Thyroid gland (tissue), 4 donors: ENCODE results near the gene MS4A6E. TPM values are rescaled to one million over a fixed set of nuclear protein-coding genes. Genes with fewer than 3 reads are reported as not detected.

Source experiments
- DNase-seq, 2 donors: peaks; one replicate each; pipeline ENCODE4 v3.0.0-alpha.2; 2019
- H3K27ac ChIP-seq, 3 donors: fragments of 200-600 bp; sonication (generic); 1 replicate in 2 of 3; 2 replicates in 1 of 3; pipeline ENCODE4 v1.5.1; 2016 to 2019; ENCODE audit warnings: mild to moderate bottlenecking in 1 of 3, moderate library complexity in 1 of 3
- H3K27me3 ChIP-seq: fragments of 200-600 bp; sonication (generic); one replicate; pipeline ENCODE4 v1.5.1; 2019
- H3K36me3 ChIP-seq, 2 donors: fragments of 200-600 bp; sonication (generic); one replicate each; pipeline ENCODE4 v1.5.1; 2016 to 2019
- H3K4me1 ChIP-seq, 2 donors: fragments of 200-600 bp; sonication (generic); one replicate each; pipeline ENCODE4 v1.5.1; 2017 to 2019
- H3K4me3 ChIP-seq, 3 donors: fragments of 200-600 bp; sonication (generic); replicated peaks in 1 of 3; 1 replicate in 2 of 3; 2 replicates in 1 of 3; pipeline ENCODE4 v1.5.1; 2016; ENCODE audit warnings: mild to moderate bottlenecking in 1 of 3
- H3K9me3 ChIP-seq: fragments of 200-600 bp; sonication (generic); one replicate; pipeline ENCODE4 v1.5.1; 2017
- CTCF ChIP-seq, 6 experiments: fragments of 200-600 bp in 3 of 6; fragments of 450-650 bp in 3 of 6; sonication (generic) in 3 of 6; IDR thresholded peaks; one replicate each; pipeline ENCODE4 v1.5.1; 2016 to 2019; ENCODE audit warnings: antibody characterized with exemption in 6 of 6, mild to moderate bottlenecking in 2 of 6, inconsistent platforms in 1 of 6, moderate library complexity in 1 of 6
- POLR2A ChIP-seq, 2 donors: fragments of 450-650 bp; IDR thresholded peaks; one replicate each; pipeline ENCODE4 v1.6.1; 2017; ENCODE audit warnings: antibody characterized with exemption in 2 of 2, mild to moderate bottlenecking in 2 of 2, moderate library complexity in 1 of 2
- WGBS, 2 donors: methylation state at CpG; one replicate each; pipeline ENCODE4 v1.1.5; 2017; 5-methylcytosine and 5-hydroxymethylcytosine counted together
- intact Hi-C: fragments of 100-400 bp; cut with DNase I; formaldehyde crosslinking; loops from one replicate; pipeline ENCODE4 v1.15.1; 2023
- total RNA-seq, 4 donors: library from RNA; depleted of rRNA; stranded (reverse); fragments of >200 nt; gene quantifications; one replicate each; pipeline ENCODE4 v1.2.3, GENCODE V29; 2016

The MS4A6E gene
- total RNA-seq, 4 donors from 2014 or later = not detected

GRCh38 chr11:60367009-60367408, 40.0 kb downstream of the MS4A6E start:
- Histone ChIP-seq H3K27ac (no peak overlapping the region), H3K4me3 (no peak overlapping the region), H3K4me1 (no peaks in the 10 kb centered on the region), H3K9me3 (no peaks in the 10 kb centered on the region), H3K36me3 (no peaks in the 10 kb centered on the region), H3K27me3 (no peaks in the 10 kb centered on the region)
- DNase-seq = no peak
- WGBS, 2 donors = 52 to 67% methylated on average over 2 of the region's 2 CpGs
- TF ChIP-seq POLR2A (IDR thresholded peaks at IDR 0.05) (no peak), CTCF (IDR thresholded peaks at IDR 0.05) (no peak)
- intact Hi-C loops = no loop called here

- H3K36me3 ChIP-seq = no peaks in the 10 kb centered on the region
- no peak overlapping the region for H3K4me3 ChIP-seq
- no peak for TF ChIP-seq POLR2A (IDR thresholded peaks at IDR 0.05)
- no peak for TF ChIP-seq CTCF (IDR thresholded peaks at IDR 0.05)
- H3K9me3 ChIP-seq = no peaks in the 10 kb centered on the region
- no peak for DNase-seq
- no peaks in the 10 kb centered on the region for H3K27me3 ChIP-seq
- no peak overlapping the region for H3K27ac ChIP-seq
- 94 to 95% methylated on average over 19 of the region's 19 CpGs for WGBS, 2 donors
- intact Hi-C loops = no loop called here
- H3K4me1 ChIP-seq = no peaks in the 10 kb centered on the region
Measured at GRCh38 chr11:60367896-60368295, 40.8 kb downstream of the MS4A6E start.

GRCh38 chr11:60370252-60370810, 43.3 kb downstream of the MS4A6E start:
- 48 to 53% methylated on average over 2 of the region's 2 CpGs for WGBS, 2 donors
- Histone ChIP-seq H3K27ac (no peak overlapping the region), H3K9me3 (no peaks in the 10 kb centered on the region), H3K27me3 (no peaks in the 10 kb centered on the region), H3K4me3 (no peak overlapping the region), H3K4me1 (no peaks in the 10 kb centered on the region), H3K36me3 (no peaks in the 10 kb centered on the region)
- intact Hi-C loops = no loop called here
- TF ChIP-seq POLR2A (IDR thresholded peaks at IDR 0.05) (no peak), CTCF (IDR thresholded peaks at IDR 0.05) (no peak)
- DNase-seq = no peak

GRCh38 chr11:60370811-60371298, 43.8 kb downstream of the MS4A6E start:
- no peak overlapping the region for H3K27ac ChIP-seq
- TF ChIP-seq CTCF (IDR thresholded peaks at IDR 0.05) (no peak), POLR2A (IDR thresholded peaks at IDR 0.05) (no peak)
- intact Hi-C loops = no loop called here
- no peaks in the 10 kb centered on the region for H3K9me3 ChIP-seq
- no peaks in the 10 kb centered on the region for H3K27me3 ChIP-seq
- DNase-seq = no peak
- no peaks in the 10 kb centered on the region for H3K36me3 ChIP-seq
- no peaks in the 10 kb centered on the region for H3K4me1 ChIP-seq
- no peak overlapping the region for H3K4me3 ChIP-seq
- 42 to 46% methylated on average over 5 of the region's 5 CpGs for WGBS, 2 donors

- intact Hi-C loops = no loop called here
Measured at GRCh38 chr11:60371386-60371785, 44.3 kb downstream of the MS4A6E start.

More at GRCh38 chr11:60371386-60371785, 44.3 kb downstream of the MS4A6E start:
- no peak overlapping the region for H3K27ac ChIP-seq
- WGBS, 2 donors = 80 to 82% methylated on average over 3 of the region's 3 CpGs
- no peaks in the 10 kb centered on the region for H3K9me3 ChIP-seq
- no peak for TF ChIP-seq POLR2A (IDR thresholded peaks at IDR 0.05)
- no peak for TF ChIP-seq CTCF (IDR thresholded peaks at IDR 0.05)
- no peaks in the 10 kb centered on the region for H3K27me3 ChIP-seq
- H3K36me3 ChIP-seq = no peaks in the 10 kb centered on the region
- DNase-seq = no peak
- no peak overlapping the region for H3K4me3 ChIP-seq
- H3K4me1 ChIP-seq = no peaks in the 10 kb centered on the region
